PFSK-1 (cell line): Measurements from ENCODE around the gene TBCEL.

ENCODE experiments used
- POLR2AphosphoS5 ChIP-seq: IDR thresholded peaks from 2 replicates; pipeline ENCODE4 v1.6.1; 2012; ENCODE audit warnings: low read depth, mild to moderate bottlenecking, control low read depth, low read length, moderate library complexity
- TF ChIP-seq, protein P1 (sequence below), 2 experiments: IDR thresholded peaks; 2 replicates each; pipeline versions ENCODE4 v1.6.1 to v1.8.0; 2011 to 2012; ENCODE audit warnings: low read depth in 2 of 2, low read length in 2 of 2, control low read depth in 1 of 2, inconsistent platforms in 1 of 2, mild to moderate bottlenecking in 1 of 2, moderate library complexity in 1 of 2; ENCODE audit not compliant: insufficient read depth in 1 of 2

DNA sequence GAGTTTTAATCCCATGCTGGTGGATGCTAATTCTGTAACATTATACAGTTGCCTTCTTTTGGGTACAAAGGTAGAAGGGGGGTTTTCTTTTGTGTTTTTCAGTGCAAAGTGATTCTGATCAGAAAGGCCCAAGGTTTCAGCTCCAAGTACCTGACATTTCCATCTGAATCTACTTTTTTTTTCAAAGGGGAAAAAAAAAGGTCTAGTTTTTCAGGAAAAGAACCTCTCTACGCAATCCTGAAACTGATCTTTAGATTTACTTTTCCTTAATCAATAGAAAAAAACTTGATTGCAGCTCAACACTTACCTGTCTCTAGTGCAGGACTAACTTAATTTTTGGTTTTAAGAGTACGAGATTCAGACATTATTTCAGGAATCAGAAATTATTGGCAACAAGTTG, 77.0 kb downstream of the TBCEL start, which contains the start of gene TECTA:
- TF ChIP-seq POLR2AphosphoS5 = no peak
- TF ChIP-seq, protein P1, sequence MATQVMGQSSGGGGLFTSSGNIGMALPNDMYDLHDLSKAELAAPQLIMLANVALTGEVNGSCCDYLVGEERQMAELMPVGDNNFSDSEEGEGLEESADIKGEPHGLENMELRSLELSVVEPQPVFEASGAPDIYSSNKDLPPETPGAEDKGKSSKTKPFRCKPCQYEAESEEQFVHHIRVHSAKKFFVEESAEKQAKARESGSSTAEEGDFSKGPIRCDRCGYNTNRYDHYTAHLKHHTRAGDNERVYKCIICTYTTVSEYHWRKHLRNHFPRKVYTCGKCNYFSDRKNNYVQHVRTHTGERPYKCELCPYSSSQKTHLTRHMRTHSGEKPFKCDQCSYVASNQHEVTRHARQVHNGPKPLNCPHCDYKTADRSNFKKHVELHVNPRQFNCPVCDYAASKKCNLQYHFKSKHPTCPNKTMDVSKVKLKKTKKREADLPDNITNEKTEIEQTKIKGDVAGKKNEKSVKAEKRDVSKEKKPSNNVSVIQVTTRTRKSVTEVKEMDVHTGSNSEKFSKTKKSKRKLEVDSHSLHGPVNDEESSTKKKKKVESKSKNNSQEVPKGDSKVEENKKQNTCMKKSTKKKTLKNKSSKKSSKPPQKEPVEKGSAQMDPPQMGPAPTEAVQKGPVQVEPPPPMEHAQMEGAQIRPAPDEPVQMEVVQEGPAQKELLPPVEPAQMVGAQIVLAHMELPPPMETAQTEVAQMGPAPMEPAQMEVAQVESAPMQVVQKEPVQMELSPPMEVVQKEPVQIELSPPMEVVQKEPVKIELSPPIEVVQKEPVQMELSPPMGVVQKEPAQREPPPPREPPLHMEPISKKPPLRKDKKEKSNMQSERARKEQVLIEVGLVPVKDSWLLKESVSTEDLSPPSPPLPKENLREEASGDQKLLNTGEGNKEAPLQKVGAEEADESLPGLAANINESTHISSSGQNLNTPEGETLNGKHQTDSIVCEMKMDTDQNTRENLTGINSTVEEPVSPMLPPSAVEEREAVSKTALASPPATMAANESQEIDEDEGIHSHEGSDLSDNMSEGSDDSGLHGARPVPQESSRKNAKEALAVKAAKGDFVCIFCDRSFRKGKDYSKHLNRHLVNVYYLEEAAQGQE (IDR thresholded peaks at IDR 0.05; ENCODE audit: insufficient read depth in 1 of 2, low read depth in 2 of 2, low read length in 2 of 2) = no peak
